Body of pancreas (tissue), 4 donors: ENCODE data around the gene RANBP10.

ENCODE experiments used
- CTCF ChIP-seq, 7 experiments: fragments of 450-650 bp in 4 of 7; fragments of 200-600 bp in 3 of 7; sonication (generic) in 3 of 7; IDR thresholded peaks; one replicate each; pipeline ENCODE4 v1.5.1; 2016 to 2019; ENCODE audit warnings: antibody characterized with exemption in 7 of 7
- POLR2A ChIP-seq, 3 donors: fragments of 450-650 bp; IDR thresholded peaks; one replicate each; pipeline ENCODE4 v1.6.1; 2016; ENCODE audit warnings: antibody characterized with exemption in 3 of 3, mild to moderate bottlenecking in 2 of 3

- TF ChIP-seq CTCF (IDR thresholded peaks at IDR 0.05), result peak in 4 of 7 experiments; percentile 16 to 27 (median 17)
- TF ChIP-seq POLR2A (IDR thresholded peaks at IDR 0.05), result peak; percentile 46 to 83 (median 81)
Observed at GRCh38 chr16:67719048-67719777, 87.1 kb downstream of the RANBP10 start, which contains the start of gene GFOD2.
